Hematopoietic multipotent progenitor cell treated with erythropoietin and hydrocortisone succinate and interleukin-3 and kit ligand, for 4 days (in vitro differentiated cells): Measurements from ENCODE around the gene SDK1.
A peak's percentile ranks its signal among the peaks of the same experiment; 100 is the strongest.

Experiments used
- DNase-seq: peaks from one replicate; pipeline ENCODE4 v3.0.0-alpha.2; 2015

Gene SDK1

GRCh38 chr7:3294432-3295100, 6.5 kb upstream of the SDK1 start:
- no peak for DNase-seq

GRCh38 chr7:3297105-3297819, 3.8 kb upstream of the SDK1 start:
- DNase-seq, result no peak

- DNase-seq, result peak; percentile 17
These were observed 816 bp upstream of the SDK1 start for GRCh38 chr7:3300221-3300650.

GRCh38 chr7:3301449-3301731, 338 bp downstream of the SDK1 start:
- DNase-seq, result no peak

- peak; percentile 54 for DNase-seq
These were observed 973 bp downstream of the SDK1 start for GRCh38 chr7:3301831-3302618.

- DNase-seq, result no peak
These were observed 1.7 kb downstream of the SDK1 start for GRCh38 chr7:3302681-3303320.

- no peak for DNase-seq
These were observed 3.1 kb downstream of the SDK1 start for GRCh38 chr7:3304131-3304530.

GRCh38 chr7:3307435-3307834, 6.4 kb downstream of the SDK1 start:
- no peak for DNase-seq

- peak; percentile 34 for DNase-seq
These were observed 8.1 kb downstream of the SDK1 start for GRCh38 chr7:3309140-3309539.

GRCh38 chr7:3309956-3310355, 8.9 kb downstream of the SDK1 start:
- DNase-seq, result no peak

- no peak for DNase-seq
These were observed 9.8 kb downstream of the SDK1 start for GRCh38 chr7:3310884-3311283.

GRCh38 chr7:3312583-3312982, 11.5 kb downstream of the SDK1 start:
- DNase-seq, result no peak

GRCh38 chr7:3318874-3319273, 17.8 kb downstream of the SDK1 start:
- DNase-seq, result no peak

- DNase-seq, result no peak
These were observed 20.2 kb downstream of the SDK1 start for GRCh38 chr7:3321206-3321605.

GRCh38 chr7:3321745-3322144, 20.7 kb downstream of the SDK1 start:
- DNase-seq, result no peak

GRCh38 chr7:3326246-3326645, 25.2 kb downstream of the SDK1 start:
- no peak for DNase-seq

- DNase-seq, result no peak
These were observed 26.0 kb downstream of the SDK1 start for GRCh38 chr7:3327099-3327498.

- no peak for DNase-seq
These were observed 26.6 kb downstream of the SDK1 start for GRCh38 chr7:3327655-3328054.

GRCh38 chr7:3332308-3332707, 31.3 kb downstream of the SDK1 start:
- no peak for DNase-seq

GRCh38 chr7:3333861-3334260, 32.8 kb downstream of the SDK1 start:
- no peak for DNase-seq

- DNase-seq, result no peak
These were observed 35.1 kb downstream of the SDK1 start for GRCh38 chr7:3336042-3336665.

- no peak for DNase-seq
These were observed 37.1 kb downstream of the SDK1 start for GRCh38 chr7:3338161-3338560.
